ENCODE measurements around the gene LSAMP. TPM values are rescaled to one million over a fixed set of nuclear protein-coding genes. Genes with fewer than 3 reads are reported as not detected.

LSAMP gene
- total RNA-seq, 1 experiment from 2014 or later = 0.90 TPM

DNA sequence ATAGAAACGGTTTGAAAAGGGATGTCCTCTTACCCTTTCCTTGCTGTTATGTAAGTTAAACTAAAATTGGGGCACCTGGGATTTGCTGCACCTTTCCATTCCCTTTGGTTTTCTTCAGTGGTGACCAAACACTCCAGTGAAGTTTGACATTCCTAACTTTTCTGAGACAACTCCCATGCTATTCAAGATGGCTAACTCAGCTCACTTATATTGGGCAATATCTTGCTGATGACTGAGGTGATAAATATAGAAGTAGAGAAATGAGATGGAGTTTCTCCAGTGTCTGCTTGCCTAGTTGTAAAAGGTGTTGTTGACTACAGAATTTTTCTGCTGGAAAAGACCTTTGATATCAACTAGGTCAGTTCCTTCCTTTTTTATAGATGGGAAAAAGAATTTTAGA lies 530.2 kb downstream of the LSAMP start:
- Histone ChIP-seq H3K4me2 (ENCODE audit: insufficient read depth, insufficient read length, low read length) (no peak overlapping the region), H3K4ac (ENCODE audit: low read depth, low read length) (no peak overlapping the region), H3K9me3 (ENCODE audit: control insufficient read depth, low read depth, low read length) (no peaks in the 10 kb centered on the region), H3K27me3 (ENCODE audit: insufficient read depth, low read length) (no peaks in the 10 kb centered on the region), H2BK15ac (ENCODE audit: low read depth, low read length) (no peak overlapping the region), H3K56ac (ENCODE audit: insufficient read length, low read depth, low read length) (no peak overlapping the region), H3K4me1 (ENCODE audit: insufficient read depth, low read length) (peaks cover 3% of the 10 kb centered on the region; the same call in 1 of the 2 replicates), H3T11ph (ENCODE audit: low read length) (no peak overlapping the region), H2BK12ac (ENCODE audit: insufficient read length, low read depth, low read length) (no peak overlapping the region), H4K8ac (replicated peaks; ENCODE audit: insufficient read length, low read depth, low read length) (no peak overlapping the region), H3K9ac (ENCODE audit: extremely low read depth, insufficient read length, low read length) (no peak overlapping the region), H3K23me2 (ENCODE audit: insufficient read length, low read depth, low read length, poor library complexity, severe bottlenecking) (no peaks in the 10 kb centered on the region), H2BK20ac (ENCODE audit: low read depth, low read length, poor library complexity, severe bottlenecking) (no peak overlapping the region), H2AFZ (ENCODE audit: low read length) (no peak overlapping the region), H2BK5ac (ENCODE audit: insufficient read length, low read length) (no peak overlapping the region), H3K23ac (ENCODE audit: insufficient read length, low read depth, low read length) (no peak overlapping the region), H4K20me1 (ENCODE audit: control insufficient read depth, insufficient read depth, insufficient read length) (no peaks in the 10 kb centered on the region), H3K79me2 (ENCODE audit: insufficient read depth, low read length) (no peaks in the 10 kb centered on the region), H3K18ac (ENCODE audit: insufficient read length, low read depth, low read length) (no peak overlapping the region), H3K14ac (ENCODE audit: insufficient read depth, low read length) (no peak overlapping the region), H4K5ac (ENCODE audit: insufficient read length, low read depth, low read length) (no peak overlapping the region), H2AK5ac (ENCODE audit: insufficient read length, low read length) (no peak overlapping the region), H4K91ac (ENCODE audit: insufficient read length, low read depth, low read length) (no peak overlapping the region), H3K79me1 (ENCODE audit: insufficient read depth, low read depth, low read length, poor library complexity, severe bottlenecking) (no peaks in the 10 kb centered on the region), H2BK120ac (ENCODE audit: low read depth, low read length, poor library complexity, severe bottlenecking) (no peak overlapping the region), H3K27ac (ENCODE audit: insufficient read length, low read depth, low read length) (no peak overlapping the region)
- no peaks in the 10 kb centered on the region for H3K36me3 Mint-ChIP-seq (ENCODE audit: insufficient read depth in 1 of 3, low read depth in 3 of 3)
- H3K9me3 Mint-ChIP-seq = no peaks in the 10 kb centered on the region
- no peak overlapping the region for H3K27ac Mint-ChIP-seq
- peaks cover 36 to 45% of the 10 kb centered on the region in 2 experiments for H3K4me1 Mint-ChIP-seq
- no peak overlapping the region for H3K4me3 Mint-ChIP-seq
- TF ChIP-seq, protein P1, sequence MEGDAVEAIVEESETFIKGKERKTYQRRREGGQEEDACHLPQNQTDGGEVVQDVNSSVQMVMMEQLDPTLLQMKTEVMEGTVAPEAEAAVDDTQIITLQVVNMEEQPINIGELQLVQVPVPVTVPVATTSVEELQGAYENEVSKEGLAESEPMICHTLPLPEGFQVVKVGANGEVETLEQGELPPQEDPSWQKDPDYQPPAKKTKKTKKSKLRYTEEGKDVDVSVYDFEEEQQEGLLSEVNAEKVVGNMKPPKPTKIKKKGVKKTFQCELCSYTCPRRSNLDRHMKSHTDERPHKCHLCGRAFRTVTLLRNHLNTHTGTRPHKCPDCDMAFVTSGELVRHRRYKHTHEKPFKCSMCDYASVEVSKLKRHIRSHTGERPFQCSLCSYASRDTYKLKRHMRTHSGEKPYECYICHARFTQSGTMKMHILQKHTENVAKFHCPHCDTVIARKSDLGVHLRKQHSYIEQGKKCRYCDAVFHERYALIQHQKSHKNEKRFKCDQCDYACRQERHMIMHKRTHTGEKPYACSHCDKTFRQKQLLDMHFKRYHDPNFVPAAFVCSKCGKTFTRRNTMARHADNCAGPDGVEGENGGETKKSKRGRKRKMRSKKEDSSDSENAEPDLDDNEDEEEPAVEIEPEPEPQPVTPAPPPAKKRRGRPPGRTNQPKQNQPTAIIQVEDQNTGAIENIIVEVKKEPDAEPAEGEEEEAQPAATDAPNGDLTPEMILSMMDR (conservative IDR thresholded peaks at IDR 0.05) = no peak
- no peaks in the 10 kb centered on the region for H3K27me3 Mint-ChIP-seq (ENCODE audit: low read depth)
- no peak for DNase-seq
- WGBS (ENCODE audit: extremely low coverage, insufficient read length, low lambda C conversion rate) = no CpG with 5 or more reads among the region's 1 CpG
